HG03097 (cell line): ENCODE measurements around the gene GDPD3.

Experiments
- ATAC-seq: cut with Tn5 transposase; IDR thresholded peaks from one replicate; pipeline ENCODE4 v1.9.1; 2021; ENCODE audit not compliant: unreplicated experiment, low FRiP score

Gene GDPD3

DNA sequence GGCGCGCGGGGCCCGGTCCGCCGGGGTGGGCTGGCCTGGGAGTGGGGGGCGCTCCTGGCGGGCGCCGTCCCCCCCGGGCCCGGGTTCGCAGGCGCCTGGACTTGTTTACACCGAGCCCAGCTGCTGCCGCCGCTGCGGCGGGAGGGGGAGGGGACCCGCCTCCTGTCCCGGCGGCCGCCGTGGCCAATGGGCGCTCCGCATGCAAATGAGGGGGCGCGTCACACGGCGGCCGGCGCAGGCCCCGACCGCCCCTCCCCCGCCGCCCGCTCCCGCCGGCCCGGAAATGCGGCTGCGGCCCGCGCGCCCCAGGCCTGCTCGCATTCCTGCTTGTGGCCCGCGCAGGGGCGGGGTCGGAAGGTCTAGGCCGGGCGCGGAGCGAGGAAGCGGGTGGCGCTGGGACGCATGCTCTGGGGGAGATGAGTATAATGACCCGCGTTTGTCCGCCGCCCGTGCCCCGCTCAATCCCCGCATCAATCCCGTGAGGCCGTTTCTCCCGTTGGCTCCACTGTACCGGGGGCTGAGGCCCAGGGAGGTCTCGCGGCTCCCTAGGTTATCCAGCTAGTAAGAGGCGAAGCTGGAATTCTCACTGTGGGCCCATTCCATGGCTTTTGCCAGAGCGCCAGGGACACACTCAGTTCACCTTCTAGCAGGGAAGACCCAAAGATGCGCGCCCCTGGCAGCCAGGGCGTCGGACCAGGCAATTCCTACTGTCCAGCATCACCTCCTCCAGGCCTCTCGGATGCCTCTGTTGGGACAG is 17.1 kb downstream of the GDPD3 start, which contains the start of gene YPEL3:
Gene YPEL3 (minus strand): TSS at position 109 of the 757 bp plus-strand sequence. CDS start 731 bp downstream, outside the sequence.
- ATAC-seq, result no peak

DNA sequence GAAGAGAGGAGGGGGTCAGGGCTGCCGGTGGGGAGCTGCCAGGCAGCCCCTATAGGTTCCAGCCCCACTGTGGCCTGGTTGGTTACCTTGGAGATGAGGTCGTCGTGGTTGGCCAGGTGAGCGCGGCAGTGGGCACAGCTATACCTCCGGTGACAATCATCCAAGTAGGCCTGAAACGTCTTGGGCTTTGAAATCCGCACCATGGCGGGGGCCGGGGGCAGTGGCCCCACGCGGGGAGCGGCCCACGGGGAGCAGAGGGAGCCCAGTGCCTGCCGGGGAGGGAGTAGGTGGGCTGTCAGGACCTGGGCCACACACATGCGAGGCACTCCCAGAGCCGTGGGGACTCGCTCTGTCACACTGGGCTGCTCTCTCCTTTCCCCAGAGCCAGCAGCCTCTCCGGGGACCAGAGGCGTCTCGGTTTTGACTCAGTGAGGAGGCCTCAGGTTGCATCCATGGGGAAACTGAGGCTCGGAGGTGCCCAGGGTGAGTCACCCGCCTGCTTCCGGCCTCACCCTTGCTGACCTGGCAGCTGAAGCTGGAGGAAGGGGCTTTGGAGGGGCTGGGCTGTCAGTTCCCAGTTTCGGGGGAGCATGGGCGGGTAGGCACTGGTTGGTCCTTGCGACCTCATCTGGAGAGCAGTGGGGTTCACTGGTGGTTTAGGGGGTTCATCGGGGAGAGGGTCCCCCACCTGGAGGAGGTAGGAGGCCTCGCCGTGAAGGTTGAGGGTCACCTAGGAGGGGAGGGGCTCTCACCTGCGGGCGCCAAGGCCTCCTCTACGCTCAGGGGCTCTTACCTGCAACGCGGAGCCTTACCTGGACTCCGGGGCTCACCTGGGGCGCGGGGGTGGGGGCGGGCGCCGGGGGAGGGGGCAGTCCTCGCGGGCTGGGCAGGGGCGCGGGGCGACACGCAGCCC is 17.9 kb downstream of the GDPD3 start:
- no peak for ATAC-seq

- ATAC-seq, result no peak
Measured at GRCh38 chr16:30094541-30095165, 18.7 kb downstream of the GDPD3 start.

- peak; percentile 34 for ATAC-seq
Measured at GRCh38 chr16:30092373-30093010, 20.8 kb downstream of the GDPD3 start.

GRCh38 chr16:30091474-30092372 is 21.6 kb downstream of the GDPD3 start, which contains the start of gene TBX6:
Gene TBX6, minus strand, starts transcription at chr16:30091924. Its CDS starts 731 bp downstream, at chr16:30091193.
- ATAC-seq, result peak; percentile 66

DNA sequence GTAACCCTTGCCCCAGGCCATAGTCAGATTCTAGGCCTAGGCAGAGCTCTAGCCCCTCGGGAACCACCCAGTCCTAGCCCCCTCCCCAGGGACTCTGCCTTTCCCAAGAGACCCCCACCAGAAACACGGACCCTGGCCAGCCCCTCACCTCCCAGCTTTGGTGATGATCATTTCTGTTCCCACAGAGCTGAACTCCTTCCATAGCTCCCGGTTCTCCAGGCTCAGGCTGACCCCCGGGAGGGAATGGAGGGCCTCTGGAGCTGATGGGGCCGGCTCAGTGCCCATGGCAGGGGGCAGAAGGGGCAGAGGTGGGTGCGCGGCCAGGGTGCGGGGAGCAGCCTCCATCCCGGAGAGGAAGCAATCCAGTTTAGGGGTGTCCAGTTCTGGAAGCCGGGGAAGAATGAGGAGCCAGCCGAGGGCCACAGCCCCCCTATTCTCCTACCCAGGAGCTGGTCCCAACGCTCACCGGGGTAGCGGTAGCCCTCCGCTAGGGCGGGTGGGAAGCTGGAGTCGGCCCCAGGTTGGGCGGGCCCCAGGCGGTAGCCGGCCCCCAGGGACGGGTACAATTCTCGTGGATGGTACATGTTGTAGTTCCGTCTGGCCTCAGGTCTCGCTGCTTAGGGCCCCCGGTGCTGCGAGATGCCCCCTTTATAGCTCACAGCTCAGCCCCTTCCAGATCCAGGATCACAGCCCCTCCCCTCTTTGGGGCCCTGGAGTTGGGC is 22.6 kb downstream of the GDPD3 start:
- no peak for ATAC-seq

DNA sequence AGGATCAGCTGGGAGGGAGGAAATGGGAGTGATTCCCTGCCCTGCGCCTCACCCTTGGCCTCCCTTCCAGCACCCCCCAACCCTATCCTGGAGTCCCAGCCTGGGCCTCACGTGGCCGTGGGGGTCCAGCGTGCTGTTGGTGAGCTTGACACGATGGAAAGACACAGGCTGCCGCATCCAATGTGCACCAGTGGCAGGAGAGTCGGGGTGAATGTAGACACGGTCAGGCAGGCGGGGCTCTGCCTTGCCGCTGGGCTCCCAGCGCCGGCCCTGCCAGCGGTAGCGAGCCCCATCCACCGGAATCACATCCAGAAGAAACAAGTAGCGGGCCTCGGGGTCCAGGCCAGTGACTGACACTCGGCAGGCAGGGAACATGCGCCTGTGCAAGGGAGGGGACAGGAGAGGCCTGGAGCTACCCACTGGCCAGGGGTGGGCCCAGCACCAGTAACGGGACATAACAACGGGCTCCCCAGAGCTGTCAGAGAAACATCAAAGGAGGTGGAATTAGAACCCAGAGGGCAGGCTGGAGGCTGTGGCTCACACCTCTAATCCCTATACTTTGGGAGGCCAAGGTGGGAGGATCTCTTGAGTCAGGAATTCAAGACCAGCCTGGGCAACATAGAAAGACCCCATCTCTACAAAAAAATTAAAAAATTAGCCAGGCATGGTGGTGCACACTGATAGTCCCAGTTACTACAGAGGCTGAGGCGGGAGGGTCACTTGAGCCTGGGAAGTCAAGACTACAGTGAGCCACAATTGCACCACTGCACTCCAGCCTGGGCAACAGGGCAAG is 24.3 kb downstream of the GDPD3 start:
- no peak for ATAC-seq

GRCh38 chr16:30088237-30088831 is 25.0 kb downstream of the GDPD3 start:
- ATAC-seq, result no peak

DNA sequence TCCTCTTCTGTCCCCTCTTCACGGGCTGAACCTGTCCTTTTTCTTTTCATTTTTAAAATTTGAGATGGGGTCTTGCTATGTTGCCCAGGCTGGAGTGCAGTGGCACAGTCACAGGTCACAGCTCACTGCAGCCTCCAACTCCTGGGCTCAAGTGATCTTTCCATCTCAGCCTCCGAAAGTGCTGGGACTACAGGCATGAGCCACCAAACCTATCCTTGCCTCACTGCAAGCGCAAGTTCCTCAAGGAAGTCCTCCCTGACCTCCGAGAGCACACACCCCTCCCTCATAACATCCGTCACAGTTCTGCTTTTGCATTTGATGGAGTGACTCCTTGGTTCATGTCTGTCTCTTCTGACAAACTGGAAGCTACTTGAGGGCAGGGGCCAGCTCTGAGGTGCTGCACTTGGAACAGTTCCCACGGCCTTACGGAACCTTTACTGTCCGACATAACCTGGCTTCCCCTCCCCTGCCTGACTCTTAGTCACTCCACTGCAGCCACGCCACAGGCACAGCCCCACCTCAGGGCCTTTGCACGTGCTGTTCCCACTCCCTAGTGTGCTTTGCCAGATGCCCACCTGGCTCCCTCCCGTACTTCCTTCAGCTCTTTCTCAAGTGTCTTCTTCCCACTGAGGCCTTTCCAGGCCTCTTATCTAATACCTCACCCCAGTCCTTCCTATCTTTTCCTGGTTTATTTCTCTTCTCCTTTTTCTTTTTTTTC is 26.0 kb downstream of the GDPD3 start:
- ATAC-seq, result no peak

DNA sequence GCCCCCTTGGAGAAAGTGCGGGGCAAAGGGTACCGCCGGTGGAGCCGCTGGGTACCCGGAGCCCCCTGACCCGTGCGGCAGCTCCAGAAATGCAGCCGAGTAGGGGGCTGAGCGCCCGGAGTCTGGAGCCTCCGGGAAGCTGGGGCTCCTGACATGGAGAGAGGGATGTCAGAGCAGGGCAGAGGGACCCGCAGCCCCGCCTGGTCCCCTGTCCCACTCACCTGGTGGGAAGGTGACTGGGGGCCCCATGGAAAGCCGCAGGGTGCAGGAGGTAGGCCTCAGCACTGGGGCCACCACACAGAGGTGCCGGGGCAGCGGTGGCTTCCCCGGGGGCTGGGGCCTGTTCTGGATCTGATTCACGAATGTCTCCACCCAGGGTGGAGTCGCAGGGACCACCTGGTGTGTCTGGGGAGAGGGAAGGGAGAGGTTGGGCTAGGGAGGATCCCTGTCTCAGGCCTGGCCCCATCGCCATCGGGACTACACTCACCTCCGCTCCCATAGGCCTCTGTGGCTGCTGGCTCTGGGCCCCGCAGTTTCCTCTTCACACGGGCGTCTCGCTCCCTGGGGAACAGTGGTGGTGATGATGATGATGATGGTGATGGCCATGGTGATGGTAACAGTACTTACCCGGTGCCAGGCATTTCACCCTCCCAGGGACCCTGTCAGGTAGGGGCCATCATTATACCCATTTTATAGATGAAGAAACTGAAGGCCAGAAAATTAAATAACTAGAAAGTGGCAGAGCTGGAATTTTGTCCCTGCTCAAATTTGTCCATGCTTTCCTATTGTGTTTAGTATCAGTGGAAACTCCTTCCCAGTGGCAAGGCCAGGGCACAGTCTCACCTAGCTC is 26.8 kb downstream of the GDPD3 start:
- ATAC-seq, result no peak

DNA sequence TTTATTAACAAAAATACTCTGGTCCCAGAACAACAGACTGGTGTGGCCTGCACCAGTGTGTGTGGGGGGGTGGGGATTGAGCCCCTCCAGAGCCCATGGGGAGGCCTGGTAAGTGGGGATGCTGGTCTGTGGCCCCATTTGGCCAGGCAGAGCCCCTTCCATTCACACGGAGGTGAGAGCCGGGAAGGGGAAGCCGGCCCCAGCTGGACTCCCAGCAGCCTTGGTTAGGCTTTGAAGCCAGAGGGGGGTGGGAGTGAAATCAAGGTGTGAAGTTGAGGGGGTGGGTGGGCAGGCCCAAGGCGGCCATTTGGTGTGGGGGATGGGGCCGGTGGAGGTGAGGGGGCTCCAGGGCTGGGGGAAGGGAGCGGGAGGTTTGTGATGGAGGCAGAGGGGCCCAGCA is 27.5 kb downstream of the GDPD3 start:
- no peak for ATAC-seq

- no peak for ATAC-seq
Measured at GRCh38 chr16:30085247-30085646, 28.1 kb downstream of the GDPD3 start.

GRCh38 chr16:30084816-30085159 is 28.5 kb downstream of the GDPD3 start:
- ATAC-seq, result no peak

DNA sequence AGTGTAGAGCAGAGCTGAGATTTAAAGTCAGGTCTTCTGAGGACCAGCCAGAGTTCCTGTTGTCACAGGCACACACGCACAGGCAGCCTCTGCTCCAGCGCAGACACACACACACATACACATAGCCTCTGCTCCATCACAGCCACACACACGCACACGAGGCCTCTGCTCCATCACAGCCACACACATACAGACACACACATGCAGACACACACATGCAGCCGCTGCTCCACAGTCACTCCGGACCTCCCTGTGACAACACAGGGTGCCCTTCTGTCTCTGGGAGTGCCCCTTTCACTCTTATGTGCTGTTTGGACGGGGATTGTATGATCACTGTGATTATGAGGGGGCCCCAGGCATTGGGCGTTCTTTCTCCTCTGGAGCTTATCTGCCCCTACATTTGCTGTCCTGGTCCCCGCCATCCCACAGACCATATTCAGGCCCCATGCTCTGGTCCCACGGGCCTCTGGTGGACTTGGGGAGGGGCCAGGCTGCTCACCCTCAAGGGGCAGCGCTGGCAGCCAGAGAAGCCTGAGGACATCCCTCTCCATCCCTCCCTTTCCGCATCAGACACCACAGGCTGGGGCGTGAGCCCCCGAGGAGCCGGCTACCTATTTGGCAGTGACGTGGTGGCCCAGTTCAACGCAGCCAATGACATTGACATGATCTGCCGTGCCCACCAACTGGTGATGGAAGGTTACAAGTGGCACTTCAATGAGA is 29.1 kb downstream of the GDPD3 start:
- no peak for ATAC-seq

- ATAC-seq, result no peak
Measured at GRCh38 chr16:30083216-30084055, 29.9 kb downstream of the GDPD3 start.
